Peyer's patch (tissue), 4 donors: ENCODE results near the gene PPM1D. TPM values are rescaled to one million over a fixed set of nuclear protein-coding genes. Genes with fewer than 3 reads are reported as not detected.

ENCODE experiments used
- DNase-seq, 3 donors: peaks; one replicate each; pipeline ENCODE4 v3.0.0-alpha.2; 2017 to 2019
- H3K27ac ChIP-seq, 4 donors: fragments of 200-600 bp; sonication (generic); one replicate each; pipeline ENCODE4 v1.5.1; 2016 to 2019
- H3K27me3 ChIP-seq, 2 donors: fragments of 200-600 bp; sonication (generic); one replicate each; pipeline ENCODE4 v1.5.1; 2019
- H3K36me3 ChIP-seq, 3 donors: fragments of 200-600 bp; sonication (generic); one replicate each; pipeline ENCODE4 v1.5.1; 2016 to 2019
- H3K4me1 ChIP-seq, 4 donors: fragments of 200-600 bp; sonication (generic); one replicate each; pipeline ENCODE4 v1.5.1; 2016 to 2019
- H3K4me3 ChIP-seq, 4 donors: fragments of 200-600 bp; sonication (generic); 1 replicate in 3 of 4; 2 replicates in 1 of 4; pipeline ENCODE4 v1.5.1; 2016 to 2019; ENCODE audit warnings: mild to moderate bottlenecking in 1 of 4
- H3K9me3 ChIP-seq, 4 donors: fragments of 200-600 bp; sonication (generic); one replicate each; pipeline ENCODE4 v1.5.1; 2016 to 2019; ENCODE audit warnings: mild to moderate bottlenecking in 1 of 4
- POLR2A ChIP-seq, 2 donors: fragments of 450-650 bp; IDR thresholded peaks; one replicate each; pipeline ENCODE4 v1.5.1; 2017; ENCODE audit warnings: antibody characterized with exemption in 2 of 2, mild to moderate bottlenecking in 2 of 2, moderate library complexity in 2 of 2
- total RNA-seq, 4 donors: library from RNA; depleted of rRNA; stranded (reverse); fragments of >200 nt; gene quantifications; one replicate each; pipeline ENCODE4 v1.1.0, GENCODE V29; 2016
- TF ChIP-seq, protein P1 (sequence below), 6 experiments: fragments of 450-650 bp in 4 of 6; fragments of 200-600 bp in 2 of 6; sonication (generic) in 1 of 6; IDR thresholded peaks; one replicate each; pipeline ENCODE4 v1.5.1; 2017 to 2019; ENCODE audit warnings: antibody characterized with exemption in 6 of 6, mild to moderate bottlenecking in 3 of 6, moderate library complexity in 1 of 6

PPM1D gene
- total RNA-seq, 4 donors from 2014 or later, result 12.9 to 17.4 (median 14.3) TPM

DNA sequence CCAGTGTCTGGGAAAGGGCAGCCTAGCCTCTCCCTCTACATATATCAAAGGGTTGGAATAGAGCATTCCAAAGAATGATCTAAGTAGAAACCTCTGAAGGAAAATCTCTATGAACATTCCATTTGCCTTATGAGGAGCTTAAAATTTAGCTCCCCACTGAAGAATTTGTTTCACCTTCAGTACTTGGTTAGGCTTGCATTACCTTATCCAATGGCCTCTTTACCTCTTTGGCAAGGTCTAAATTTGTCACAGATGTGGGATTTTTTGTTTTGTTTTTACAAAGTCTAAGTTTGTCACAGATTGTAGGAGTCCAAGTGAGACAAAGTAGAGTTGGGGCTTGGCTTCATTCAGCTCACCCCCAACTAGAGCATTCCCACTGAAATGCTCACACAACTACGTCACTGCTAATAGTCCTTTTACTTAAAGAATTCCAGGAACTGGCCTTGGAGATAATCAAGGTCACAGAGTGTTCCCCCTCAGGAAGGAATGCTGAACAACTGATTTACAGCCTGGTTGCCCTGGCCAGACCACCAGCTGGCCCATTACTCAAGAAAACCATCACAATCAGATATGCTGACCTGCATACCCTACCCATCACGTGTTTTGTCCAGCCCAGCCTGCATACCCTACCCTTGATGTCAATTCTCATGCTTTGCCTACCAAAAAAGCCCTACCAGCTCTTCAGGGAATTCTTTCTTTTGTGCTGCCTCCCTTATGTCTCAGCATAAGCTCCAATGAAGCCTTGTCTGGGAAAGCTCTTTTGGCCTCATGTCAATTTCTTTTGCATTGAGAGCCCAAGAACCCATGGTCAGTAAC lies 26.5 kb upstream of the PPM1D start:
- Histone ChIP-seq H3K27ac (peak overlapping the region in 2 of 4 donors; percentile 49 to 52), H3K4me1 (peaks cover 0 to 4% (median 2%) of the 10 kb centered on the region in 4 donors), H3K9me3 (no peaks in the 10 kb centered on the region), H3K4me3 (no peak overlapping the region), H3K27me3 (no peaks in the 10 kb centered on the region), H3K36me3 (no peaks in the 10 kb centered on the region)
- TF ChIP-seq, protein P1, sequence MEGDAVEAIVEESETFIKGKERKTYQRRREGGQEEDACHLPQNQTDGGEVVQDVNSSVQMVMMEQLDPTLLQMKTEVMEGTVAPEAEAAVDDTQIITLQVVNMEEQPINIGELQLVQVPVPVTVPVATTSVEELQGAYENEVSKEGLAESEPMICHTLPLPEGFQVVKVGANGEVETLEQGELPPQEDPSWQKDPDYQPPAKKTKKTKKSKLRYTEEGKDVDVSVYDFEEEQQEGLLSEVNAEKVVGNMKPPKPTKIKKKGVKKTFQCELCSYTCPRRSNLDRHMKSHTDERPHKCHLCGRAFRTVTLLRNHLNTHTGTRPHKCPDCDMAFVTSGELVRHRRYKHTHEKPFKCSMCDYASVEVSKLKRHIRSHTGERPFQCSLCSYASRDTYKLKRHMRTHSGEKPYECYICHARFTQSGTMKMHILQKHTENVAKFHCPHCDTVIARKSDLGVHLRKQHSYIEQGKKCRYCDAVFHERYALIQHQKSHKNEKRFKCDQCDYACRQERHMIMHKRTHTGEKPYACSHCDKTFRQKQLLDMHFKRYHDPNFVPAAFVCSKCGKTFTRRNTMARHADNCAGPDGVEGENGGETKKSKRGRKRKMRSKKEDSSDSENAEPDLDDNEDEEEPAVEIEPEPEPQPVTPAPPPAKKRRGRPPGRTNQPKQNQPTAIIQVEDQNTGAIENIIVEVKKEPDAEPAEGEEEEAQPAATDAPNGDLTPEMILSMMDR (IDR thresholded peaks at IDR 0.05), result no peak
- TF ChIP-seq POLR2A (IDR thresholded peaks at IDR 0.05), result no peak
- DNase-seq, result no peak

DNA sequence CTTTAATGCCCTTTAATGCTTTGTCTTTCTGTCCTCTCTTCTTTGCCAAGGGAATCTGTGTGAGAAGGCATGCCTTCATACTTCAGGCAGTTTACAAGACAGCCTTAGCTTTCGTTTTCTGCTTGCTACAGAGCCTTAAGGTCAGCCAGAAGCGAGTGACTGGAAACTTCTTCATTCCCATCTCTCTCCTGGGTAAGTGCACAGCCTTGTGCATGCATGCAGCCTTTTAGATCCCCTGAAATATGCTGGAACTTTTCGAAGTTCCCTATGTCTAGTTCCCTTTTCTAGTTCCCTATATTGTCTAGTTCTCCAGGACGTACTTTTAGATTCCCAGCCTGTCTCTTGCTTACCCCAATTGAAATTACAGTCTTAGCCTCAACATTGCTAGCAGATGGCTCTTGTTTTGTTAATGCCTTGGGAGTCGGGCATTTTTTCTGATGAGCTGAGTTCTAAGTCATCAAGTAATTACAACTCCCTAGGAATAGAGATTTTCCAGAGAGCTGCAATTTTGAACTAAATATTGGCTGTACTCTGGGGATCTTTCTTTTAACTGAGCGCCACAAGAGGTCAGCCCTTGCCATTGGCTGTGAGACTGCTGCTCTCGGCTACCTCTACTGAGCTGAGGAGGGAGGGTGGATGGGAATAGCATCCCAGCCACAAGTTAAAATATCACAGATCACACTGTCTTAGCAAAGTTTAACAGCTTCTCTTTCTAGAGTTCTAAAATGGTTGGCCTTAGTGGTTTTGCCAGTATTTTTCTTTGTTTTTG lies 22.7 kb upstream of the PPM1D start:
- Histone ChIP-seq H3K4me1 (peaks cover 0 to 4% (median 2%) of the 10 kb centered on the region in 4 donors), H3K27me3 (no peaks in the 10 kb centered on the region), H3K4me3 (peak overlapping the region in 3 of 4 donors; percentile 14 to 39 (median 33)), H3K9me3 (no peaks in the 10 kb centered on the region), H3K27ac (peak overlapping the region in 3 of 4 donors; percentile 6 to 61 (median 31)), H3K36me3 (no peaks in the 10 kb centered on the region)
- no peak for DNase-seq
- no peak for TF ChIP-seq POLR2A (IDR thresholded peaks at IDR 0.05)
- TF ChIP-seq, protein P1 (IDR thresholded peaks at IDR 0.05), result peak in 2 of 6 experiments; percentile 12 to 42

DNA sequence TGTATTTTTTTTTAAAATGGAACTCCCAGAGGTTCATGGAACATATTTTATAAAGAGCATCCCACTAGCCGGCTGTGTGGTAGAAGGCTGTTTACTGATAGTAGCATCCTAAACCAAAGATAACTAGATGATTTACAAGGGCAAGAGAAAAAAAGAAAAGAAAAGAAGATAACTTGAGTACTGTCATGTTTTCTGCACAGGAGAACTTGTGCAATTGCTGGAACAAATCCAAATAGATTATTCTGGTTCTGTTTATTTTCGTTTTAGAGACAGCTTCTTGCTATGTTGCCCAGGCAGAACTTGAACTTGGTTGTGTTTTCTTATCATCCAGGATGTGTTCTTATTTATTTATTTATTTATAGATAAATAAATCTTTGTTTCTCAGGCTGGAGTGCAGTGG lies 20.9 kb upstream of the PPM1D start:
- H3K27ac ChIP-seq, result no peak overlapping the region
- no peak for TF ChIP-seq POLR2A (IDR thresholded peaks at IDR 0.05)
- TF ChIP-seq, protein P1 (IDR thresholded peaks at IDR 0.05), result no peak
- DNase-seq, result no peak
- H3K36me3 ChIP-seq, result no peaks in the 10 kb centered on the region
- no peaks in the 10 kb centered on the region for H3K27me3 ChIP-seq
- H3K9me3 ChIP-seq, result no peaks in the 10 kb centered on the region
- no peak overlapping the region for H3K4me3 ChIP-seq
- peaks cover 0 to 4% (median 2%) of the 10 kb centered on the region in 4 donors for H3K4me1 ChIP-seq

DNA sequence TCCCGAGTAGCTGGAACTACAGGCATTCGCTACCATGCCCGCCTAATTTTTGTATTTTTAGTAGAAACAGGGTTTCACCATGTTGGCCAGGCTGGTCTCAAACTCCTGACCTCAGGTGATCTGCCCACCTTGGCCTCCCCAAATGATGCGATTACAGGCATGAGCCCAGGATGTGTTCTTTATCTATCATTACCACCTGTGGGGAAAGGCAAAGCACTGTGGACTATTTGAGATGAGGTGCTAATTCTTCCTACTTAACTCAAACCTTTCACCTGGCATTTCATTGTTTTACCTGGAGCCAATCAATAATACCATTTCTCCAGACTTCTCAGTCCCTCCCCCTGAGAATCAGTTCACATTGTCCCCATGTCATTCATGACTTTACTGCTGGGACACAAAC lies 20.4 kb upstream of the PPM1D start:
- Histone ChIP-seq H3K27ac (no peak overlapping the region), H3K36me3 (no peaks in the 10 kb centered on the region), H3K4me3 (no peak overlapping the region), H3K9me3 (no peaks in the 10 kb centered on the region), H3K4me1 (peaks cover 0 to 4% (median 2%) of the 10 kb centered on the region in 4 donors), H3K27me3 (no peaks in the 10 kb centered on the region)
- DNase-seq, result no peak
- TF ChIP-seq POLR2A (IDR thresholded peaks at IDR 0.05), result no peak
- TF ChIP-seq, protein P1 (IDR thresholded peaks at IDR 0.05), result no peak

DNA sequence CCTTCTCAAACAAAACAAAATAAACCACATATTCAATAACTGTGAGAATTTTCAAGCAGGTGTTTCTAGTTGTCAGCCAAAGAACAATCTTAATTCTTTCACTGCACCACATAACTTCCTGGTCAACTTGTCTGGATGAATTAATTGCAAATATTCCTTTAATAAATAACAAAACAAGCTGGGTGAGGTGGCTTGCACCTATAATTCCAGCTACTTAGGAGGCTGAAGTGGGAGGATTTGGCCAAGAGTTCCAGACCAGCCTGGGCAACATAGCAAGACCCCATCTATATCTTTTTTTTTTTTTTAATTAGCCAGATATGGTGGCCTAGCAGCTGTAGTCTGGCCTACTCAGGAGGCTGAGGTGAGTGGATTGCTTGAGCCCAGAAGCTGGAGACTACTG lies 17.0 kb upstream of the PPM1D start:
- Histone ChIP-seq H3K4me3 (no peak overlapping the region), H3K27ac (no peak overlapping the region), H3K4me1 (no peaks in the 10 kb centered on the region), H3K27me3 (no peaks in the 10 kb centered on the region), H3K36me3 (no peaks in the 10 kb centered on the region), H3K9me3 (no peaks in the 10 kb centered on the region)
- TF ChIP-seq POLR2A (IDR thresholded peaks at IDR 0.05), result no peak
- TF ChIP-seq, protein P1 (IDR thresholded peaks at IDR 0.05), result no peak
- DNase-seq, result no peak
